C4-2B (cell line): ENCODE results near the gene KIAA0232.

ENCODE experiments used
- CTCF ChIP-seq: fragments of 450-650 bp; conservative IDR thresholded peaks from 2 replicates; pipeline ENCODE4 v1.5.1; 2017; ENCODE audit warnings: mild to moderate bottlenecking
- ZFX ChIP-seq: fragments of 450-650 bp; IDR thresholded peaks from 2 replicates; pipeline ENCODE4 v1.6.1; 2017

GRCh38 chr4:6892909-6893202, 110.3 kb downstream of the KIAA0232 start:
- no peak for TF ChIP-seq CTCF
- no peak for TF ChIP-seq ZFX
